IMR-90 (cell line): ENCODE results near the gene TMEM107.

Experiments
- CTCF ChIP-seq: conservative IDR thresholded peaks from 2 replicates; pipeline ENCODE4 v1.5.1; 2012; ENCODE audit warnings: mild to moderate bottlenecking, low read depth, low read length, improper control_type of control experiment
- MAFK ChIP-seq: IDR thresholded peaks from 2 replicates; pipeline ENCODE4 v1.6.1; 2012; ENCODE audit warnings: low read depth, low read length, improper control_type of control experiment
- RAD21 ChIP-seq: IDR thresholded peaks from 2 replicates; pipeline ENCODE4 v1.6.1; 2012; ENCODE audit warnings: low read length, improper control_type of control experiment
- USF2 ChIP-seq: fragments of 150-350 bp; IDR thresholded peaks from 2 replicates; pipeline ENCODE4 v1.6.1; 2017; ENCODE audit warnings: mild to moderate bottlenecking, antibody characterized with exemption, low read length, low read depth

- TF ChIP-seq CTCF (no peak), RAD21 (no peak), MAFK (no peak), USF2 (peak; percentile 99)
These were observed 16.1 kb upstream of the TMEM107 start for GRCh38 chr17:8192070-8192815.
